NCI-H2171 (cell line): ENCODE measurements around the gene SLC41A1.
"Not testable (repeated sequence)": the region's sequence is repeated elsewhere in the genome, so short reads cannot be mapped to it uniquely, and the experiment has no call there.

Experiments used
- DNase-seq: peaks from one replicate; lab custom pipeline; 2025; lab: John Stamatoyannopoulos, UW

The SLC41A1 gene

DNA sequence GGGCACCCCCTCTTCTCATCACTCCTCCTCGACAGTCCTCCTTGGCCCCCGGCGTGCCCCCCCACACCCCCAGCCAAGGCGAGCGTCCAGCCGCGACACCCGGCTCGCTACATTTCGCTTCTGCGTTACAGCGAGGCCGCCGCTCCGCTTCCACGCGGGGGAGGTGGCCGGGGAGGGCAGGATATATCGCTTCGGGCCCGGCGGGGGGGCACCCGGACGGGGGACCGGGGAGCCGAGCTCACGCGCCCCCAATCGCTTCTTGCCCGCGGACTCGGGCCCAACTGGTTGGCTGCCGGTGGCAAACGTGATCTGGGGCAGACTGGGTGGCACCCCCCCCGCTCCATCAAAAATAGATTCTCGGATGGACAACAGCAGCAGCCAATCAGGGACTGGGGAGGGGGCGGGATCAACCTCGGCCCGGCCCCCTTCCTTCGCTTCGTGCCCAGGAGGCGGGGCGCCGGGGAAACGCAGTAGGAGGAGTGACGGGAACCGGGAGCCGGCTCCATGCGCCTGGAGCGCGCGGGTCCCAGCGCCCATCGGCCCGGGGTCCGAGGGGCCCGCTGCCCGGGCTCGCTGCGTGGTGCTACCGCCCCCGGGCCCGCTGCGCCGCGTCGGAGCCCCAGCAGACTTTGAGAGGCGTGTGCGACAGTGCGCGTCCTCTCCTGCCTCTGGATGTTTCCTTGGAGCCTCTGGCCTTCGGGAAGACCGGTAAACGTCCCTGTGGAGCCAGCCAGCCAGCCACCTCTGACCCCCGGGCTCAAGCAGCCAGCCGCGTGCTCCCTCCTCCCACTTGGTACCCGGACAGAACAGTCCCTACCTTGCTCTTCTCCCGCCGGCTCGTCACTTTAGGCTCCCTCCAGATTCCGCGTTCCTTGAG lies at the start of gene SLC41A1:
SLC41A1 (minus strand) TSS at position 321 of the 877 bp plus-strand sequence. CDS start 2,757 bp downstream, outside the sequence.
- peak; percentile 91 for DNase-seq

DNA sequence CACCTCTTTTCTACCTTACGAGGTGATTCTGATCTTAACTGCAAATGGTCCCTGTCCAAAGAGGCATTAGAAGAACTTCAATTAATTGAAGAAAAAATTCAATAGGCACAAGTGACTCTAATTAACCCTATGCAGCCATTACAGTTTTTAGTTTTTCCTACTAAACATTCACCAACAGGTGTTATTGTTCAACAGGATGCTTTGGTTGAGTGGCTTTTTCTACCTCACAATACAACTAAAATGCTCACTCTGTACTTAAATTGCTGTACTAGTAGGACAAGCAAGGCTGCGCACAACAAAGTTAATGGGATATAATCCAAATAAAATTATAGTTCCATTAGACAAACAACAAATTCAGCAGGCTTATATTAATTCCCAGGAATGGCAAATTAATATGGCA lies 48.5 kb upstream of the SLC41A1 start:
- no peak for DNase-seq

DNA sequence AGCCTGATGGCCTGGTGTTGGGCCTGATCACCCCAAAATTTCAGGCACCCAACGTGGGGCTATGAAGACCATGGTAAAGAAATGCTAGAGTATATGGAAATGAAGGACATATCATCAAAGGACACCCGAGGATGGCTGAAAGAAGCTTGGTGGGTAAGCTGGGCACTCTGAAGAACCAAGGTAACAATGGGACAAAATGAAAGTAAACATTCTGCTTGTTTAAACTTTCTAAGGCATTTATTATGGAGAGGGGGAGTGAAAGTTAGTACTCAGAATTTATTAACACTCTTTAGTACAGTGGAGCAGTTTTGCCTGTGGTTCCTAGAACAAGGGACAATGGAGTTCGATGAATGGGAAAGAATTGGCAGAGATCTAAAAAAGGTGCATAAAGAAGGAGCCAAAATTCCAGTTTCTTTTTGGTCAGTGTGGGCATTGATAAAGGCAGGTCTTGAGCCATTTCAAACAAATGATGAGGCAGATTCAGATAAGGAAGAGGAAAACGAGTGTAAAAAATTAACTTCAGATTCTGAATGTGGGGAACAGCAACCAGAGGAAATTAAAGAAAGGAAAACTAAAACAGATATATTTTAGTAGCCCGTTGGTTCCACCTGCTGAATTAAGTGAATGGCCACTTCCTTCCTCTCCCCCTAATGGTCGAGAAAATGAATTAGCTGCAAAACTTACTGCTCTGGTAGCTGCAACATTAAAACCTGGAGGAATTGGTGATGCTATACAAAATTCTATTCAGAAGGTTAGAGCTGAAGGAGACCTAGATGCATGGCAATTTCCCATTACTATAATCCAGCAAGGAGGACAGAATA lies 45.4 kb upstream of the SLC41A1 start:
- DNase-seq = no peak

DNA sequence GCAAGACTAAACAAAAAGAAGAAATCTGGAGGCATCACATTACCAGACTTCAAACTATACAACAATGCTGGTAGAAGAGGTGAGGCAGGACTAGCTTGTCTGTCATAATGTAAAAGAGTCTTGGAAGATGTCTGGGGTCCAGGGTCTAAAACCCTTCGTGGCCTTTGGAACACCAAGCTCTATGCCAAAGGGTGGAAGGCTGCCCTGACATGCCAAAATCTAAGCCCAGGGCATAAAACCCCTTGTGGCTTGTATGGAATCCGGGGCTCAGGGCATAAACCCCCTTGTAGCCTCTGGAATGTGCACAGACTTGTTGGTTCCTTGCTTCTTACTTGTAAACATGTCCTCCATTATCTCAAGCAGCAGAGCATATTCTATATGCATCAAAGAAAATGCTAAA lies 44.5 kb upstream of the SLC41A1 start:
- DNase-seq = not testable (repeated sequence)

DNA sequence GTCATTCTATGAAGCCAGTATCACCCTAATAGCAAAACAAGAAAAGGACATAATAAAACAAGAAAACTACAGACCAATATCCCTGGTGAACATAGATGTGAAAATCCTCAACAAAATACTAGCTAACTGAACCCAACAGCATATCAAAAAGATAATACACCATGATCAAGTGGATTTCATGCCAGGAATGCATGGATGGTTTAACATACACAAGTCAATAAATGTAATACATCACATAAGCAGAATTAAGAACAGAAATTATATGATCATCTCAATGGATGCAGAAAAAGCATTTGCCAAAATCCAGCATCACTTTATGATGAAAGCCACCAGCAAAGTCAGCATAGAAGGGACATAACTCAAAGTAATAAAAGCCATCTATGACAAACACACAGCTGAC lies 43.4 kb upstream of the SLC41A1 start:
- no peak for DNase-seq

DNA sequence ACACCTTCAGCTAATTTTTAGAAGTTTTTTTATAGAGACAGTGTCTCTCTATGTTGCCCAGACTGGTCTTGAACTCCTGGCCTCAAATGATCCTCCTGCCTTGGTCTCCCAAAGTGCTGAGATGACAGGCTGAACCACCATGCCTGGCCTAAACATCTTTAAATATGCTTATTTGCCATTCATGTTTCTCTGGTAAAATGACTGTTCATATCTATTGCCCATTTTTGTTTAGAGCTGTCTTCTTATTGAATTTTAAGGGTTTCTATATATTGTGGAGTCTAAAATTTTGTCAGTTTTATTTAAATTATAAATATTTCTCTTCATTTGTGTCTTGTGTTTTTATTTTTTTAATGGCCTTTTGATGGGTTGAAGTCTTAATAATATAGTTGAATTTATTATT lies 40.0 kb upstream of the SLC41A1 start:
- DNase-seq = no peak

DNA sequence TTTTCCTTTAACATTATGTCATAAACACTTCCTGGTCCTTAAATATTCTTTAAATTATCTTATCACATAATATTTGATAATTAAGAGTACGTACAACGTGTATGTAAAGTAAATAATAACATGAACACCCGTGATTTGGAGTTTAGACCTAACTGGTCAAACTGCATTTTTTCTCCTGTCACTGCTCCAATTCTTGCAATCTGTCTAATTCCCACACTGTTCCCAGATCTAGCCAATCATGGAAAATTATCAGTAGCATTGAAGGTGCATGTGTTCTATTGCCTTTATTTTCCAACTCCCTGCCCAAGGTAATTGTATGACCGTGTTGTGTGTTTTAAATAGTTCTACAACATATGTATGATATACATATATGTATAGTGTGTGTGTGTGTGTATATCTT lies 39.0 kb upstream of the SLC41A1 start:
- DNase-seq = no peak

DNA sequence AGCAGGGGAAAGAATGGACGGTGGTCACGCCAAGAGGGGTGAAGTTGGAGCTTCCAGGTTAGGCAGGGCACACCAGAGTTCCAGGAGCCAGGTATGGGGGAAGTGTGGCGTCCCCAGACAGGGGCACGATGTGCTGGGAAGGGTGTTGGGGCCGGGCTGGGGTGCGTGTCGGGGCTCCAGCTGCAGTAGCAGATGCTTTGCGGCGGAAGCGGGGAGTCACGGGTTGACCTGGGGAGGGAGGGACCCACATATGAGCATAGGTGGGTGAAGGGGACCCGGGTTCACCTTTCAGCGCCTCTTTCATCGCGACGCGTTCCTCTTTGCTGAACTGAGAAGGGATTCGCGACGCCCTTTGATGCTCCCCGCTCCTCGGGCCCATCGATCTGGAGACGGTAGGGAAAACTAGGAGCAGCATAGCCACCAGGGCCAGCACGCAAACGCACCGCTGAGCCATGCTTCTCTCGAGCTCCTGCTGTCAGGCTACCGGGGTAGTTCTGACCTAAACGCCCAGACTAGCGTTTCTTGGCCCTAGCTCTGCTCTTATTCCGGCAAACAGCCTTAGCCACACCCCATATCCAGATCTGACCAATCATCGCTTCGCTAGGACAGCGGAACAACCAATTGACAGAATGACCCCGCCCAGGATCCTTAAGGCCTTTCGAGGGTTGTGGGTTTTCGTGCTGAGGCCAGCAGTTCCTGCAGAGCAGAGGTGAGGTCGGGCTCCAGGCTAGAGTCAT lies 36.8 kb upstream of the SLC41A1 start, which contains the start of gene PM20D1:
PM20D1 (minus strand) TSS at position 514 of the 737 bp plus-strand sequence; CDS start at position 454, 60 bp downstream.
- no peak for DNase-seq

DNA sequence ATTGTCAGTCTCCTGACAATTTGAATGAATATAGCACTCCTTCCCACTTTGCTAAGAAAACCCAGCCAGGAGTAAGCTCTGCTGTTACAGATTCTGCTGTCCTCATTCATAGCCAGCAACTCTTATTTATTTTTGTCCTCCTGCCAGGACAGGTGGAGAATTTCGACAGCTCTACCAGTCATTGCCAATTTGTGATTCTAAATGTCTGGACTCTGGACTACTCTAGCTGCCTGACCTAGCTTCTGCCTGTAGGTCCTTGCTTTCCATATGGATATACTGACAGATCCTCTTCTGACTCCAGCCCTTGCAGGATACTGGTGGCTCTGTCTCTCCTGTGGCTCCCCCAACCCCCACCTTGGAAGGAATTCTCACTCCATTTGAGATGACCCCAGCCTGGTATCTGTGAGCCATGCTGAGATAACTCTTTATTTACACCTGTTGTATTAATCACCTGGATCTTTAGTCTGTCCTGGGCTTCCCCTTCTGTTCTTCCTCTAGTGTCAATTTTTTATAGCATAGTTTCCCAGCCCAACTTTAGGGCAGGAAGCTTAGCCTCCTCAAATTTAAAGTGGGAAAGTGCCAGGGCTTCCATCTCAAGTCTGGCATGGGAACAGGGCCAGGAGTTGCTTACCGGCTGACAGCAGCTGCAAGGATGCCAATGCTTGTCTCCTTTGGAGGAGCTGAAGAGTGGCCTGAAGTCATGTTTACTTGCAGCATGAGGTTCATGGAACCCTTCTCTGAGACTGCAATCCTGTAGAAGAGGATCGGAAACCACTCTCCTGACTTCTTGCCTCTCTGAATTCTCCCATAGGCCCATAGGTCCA lies 30.2 kb upstream of the SLC41A1 start:
- no peak for DNase-seq

DNA sequence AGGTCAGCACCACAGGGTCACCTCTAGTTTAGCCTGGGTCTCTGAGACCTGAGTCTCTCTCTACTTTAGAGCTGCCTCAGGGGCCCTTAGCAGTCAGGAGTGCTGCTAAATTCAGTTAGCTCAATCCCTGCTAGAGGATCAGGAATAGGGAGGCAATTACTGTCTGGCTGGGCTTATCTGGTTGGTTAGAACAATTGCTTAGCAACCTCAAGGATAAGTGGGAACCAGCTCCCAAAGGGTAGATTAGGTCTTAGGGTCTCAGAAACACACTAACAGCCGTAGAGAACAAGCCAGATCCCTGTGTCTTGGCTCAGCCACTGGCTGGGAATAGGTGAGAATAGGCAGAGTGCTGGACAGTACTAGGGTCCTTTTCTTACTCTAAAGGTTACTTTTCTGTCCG lies 29.2 kb upstream of the SLC41A1 start:
- DNase-seq = no peak

DNA sequence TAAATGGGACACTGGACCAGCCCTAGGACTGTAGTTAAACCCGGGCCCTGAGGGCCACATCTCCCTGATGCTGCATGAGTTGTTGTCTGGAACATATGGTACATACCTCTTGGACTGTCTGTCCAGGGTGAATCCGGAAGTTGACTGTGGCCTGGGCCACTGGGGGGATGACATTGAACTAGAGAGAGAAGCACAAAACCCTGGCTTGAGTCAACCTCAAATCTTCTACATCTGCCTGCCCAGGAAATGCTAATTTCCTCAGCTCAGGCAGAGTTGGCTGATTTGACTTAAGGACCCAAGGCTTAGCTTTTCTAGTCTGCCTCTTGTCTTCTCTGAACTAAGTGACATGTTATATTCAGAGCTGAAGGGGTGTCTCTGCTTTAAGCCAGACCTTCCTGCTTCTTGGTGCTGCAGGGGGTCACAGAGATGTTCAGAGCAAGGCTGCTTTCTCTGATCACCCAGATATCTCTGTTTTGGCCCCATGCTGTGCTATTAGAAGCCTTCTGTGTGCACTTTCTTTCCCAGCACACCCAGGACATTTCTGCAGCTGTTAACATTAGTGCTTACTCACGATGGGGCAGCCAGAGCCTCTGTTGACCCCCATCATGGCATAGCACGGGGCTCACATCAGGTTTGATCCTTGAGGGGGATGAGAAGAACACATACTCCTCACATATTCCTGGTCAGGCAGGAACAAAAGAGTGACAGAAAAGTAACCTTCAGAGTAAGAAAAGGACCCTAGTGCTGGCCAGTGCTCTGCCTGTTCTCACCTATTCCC lies 27.3 kb upstream of the SLC41A1 start:
- no peak for DNase-seq

DNA sequence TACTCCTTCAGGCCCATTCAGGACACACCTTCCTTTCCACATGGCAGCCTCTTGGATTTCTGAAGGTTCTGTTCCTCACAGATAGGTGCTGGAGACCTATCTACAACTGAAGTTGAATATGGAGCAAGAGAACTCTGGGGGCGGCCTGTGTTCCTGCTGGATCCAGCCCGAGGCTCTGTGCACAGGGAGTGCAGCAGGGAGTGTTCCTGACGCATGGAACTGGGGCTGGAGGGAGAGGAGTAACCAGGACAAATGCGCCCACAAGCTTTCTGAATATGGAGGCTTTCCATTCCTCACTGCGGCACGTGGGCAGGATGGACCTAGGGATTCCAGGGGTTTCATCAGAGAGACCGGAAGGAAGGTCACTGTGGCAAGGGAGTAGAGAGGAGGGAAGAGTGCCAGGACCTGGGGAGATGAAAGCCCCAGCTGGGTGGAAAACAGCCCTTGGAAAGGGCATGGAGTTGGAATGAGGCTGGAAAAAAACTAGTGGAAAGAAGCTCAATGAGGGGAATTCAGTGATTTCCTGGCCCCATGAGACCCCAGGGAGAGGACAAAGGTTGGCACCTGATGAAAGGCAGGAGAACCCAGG lies 24.5 kb upstream of the SLC41A1 start:
- DNase-seq = no peak

DNA sequence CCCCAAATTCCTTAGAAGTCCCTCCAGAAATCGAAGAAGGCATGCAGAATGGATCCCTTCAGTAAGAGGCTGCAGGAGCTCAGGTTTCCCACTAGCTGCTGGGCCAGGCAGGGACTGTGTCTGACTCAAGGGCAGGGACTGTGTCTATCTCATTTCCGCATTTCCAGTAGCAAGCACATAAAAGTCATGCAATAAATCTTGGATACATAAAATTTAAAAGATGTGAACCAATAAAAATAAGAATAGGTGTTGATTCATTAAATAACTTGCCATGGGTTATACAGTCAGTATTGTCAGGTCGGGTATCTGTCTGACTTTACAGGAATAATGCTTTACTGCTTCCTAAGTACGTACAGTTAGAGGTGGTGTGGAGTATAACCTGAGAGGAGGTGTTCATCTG lies 21.8 kb upstream of the SLC41A1 start:
- no peak for DNase-seq

DNA sequence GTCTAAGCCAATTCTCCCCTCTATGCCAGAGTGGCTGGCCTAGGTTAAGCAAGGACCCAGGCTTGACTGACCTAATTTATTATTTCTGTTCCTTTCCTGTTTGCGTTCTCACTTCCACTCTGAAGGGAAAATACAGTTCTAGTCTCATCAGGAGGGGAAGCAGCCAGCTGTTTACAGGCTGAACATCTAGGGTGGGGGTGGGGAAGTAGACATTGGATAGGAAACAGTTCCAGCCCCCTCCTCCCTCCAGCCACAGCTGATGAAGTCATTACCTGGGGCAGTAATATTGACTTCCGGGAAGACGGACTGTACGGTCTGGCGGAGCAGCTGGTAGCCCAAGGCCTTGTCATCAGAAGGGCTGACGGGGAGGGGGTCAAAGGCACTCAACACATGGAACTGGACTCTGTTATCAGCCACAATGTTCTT lies 19.3 kb upstream of the SLC41A1 start:
- no peak for DNase-seq

DNA sequence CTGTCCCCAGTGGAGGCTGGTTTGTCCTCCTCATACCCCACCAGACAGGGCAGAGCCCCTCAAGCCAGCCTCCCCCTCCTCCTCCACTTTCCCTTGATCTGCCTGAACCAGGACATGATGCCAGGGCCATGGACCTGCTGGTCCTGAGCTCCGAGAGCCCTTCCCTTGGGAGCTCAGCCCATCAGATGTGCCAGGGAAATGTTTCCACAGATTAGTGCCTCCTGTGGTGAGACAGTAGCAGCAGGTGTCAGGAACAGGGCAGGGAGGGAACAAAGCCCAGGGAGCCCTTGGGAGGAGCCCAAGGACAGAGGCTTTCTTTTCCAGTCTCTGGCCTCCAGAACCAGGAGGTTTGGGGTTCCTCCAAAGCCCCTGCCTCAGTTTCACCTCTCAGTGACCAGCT lies 14.6 kb upstream of the SLC41A1 start:
- no peak for DNase-seq

DNA sequence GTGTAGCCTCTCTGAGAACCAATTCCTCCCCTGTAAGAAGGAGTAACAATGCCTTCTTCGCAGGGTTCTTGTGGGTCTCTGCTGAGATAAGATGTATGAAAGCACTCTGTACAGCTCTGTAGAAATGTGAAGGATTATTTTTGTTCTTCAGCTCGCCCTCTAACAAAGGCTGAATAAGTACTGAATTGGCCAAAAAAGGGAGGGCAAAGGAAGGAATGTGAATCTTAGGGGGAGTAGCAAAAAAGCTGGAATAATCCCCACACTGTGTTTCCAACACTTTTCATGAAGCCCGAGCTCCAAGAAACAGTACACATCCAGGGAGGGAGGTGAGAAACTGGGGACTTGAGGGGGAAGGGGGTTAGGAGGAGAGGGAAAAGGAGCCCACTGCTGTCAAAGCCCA lies 14.0 kb upstream of the SLC41A1 start:
- no peak for DNase-seq

DNA sequence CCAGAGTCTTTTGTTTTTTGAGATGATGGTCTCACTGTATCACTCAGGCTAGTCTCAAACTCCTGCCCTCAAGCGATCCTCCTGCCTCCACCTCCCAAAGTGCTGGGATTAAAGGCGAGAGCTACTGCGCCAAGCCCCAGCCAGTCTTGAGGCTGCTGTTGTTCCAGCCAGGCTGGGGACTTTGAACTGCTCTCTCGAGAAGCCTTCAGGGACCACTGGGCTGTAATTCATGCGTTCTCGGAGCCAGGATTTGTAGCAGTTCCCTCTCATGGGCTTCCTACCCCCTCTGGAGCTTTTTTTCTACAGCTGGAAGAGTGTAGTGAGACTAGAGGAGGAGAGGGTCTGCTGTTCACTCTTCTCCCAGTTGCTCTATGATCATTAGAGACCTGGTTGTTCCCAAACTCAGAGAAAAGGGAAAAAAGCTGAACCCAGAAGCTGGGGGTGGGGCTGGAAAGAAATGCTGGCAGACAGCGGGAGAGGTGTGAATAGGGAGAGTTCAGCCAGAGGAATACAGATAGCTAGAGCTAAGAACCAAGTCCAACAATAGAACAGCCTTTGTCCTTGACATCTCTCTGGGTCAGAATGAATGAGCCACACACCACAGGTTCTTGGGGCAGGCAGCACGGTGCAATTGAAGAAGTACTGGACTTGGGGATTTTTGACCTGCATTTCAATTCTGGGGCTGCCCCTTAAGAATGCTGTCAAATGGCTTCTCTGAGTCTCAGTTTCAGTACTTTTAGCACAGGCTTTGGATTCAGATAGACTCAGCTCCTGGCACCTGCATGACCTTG lies 13.2 kb upstream of the SLC41A1 start:
- no peak for DNase-seq

DNA sequence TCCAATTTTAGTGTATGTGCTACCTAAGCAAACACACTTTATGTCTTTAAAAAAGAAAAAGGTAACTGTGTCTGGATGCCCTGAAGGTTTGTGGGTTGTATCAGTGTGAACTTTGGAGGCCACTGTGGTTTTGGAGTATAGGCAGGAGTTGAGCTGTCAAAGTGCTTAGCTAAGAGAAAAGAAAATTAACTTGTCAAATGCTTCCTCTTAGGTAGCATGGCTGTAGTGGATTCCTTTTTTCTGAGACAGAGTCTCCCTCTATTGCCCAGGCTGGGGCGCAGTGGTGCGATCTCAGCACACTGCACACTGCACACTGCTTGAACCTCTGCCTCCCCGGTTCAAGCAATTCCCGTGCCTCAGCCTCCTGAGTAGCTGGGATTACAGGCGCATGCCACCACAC lies 11.2 kb upstream of the SLC41A1 start:
- no peak for DNase-seq

DNA sequence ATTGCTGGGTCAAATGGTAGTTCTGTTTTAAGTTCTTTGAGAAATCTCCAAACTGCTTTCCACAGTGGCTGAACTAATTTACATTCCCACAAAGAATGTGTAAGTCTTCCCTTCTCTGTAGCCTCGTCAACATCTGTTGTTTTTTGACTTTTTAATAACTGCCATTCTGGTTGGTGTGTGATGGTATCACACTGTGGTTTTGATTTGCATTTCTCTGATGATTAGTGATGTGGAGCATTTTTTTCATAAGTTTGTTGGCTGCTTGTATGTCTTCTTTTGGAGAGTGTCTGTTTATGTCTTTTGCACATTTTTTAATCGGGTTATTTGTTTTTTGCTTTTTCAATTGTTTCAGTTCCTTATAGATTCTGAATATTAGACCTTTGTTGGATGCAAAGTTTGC lies 10.3 kb upstream of the SLC41A1 start:
- DNase-seq = not testable (repeated sequence)
